Erythroblast (primary cell): Measurements from ENCODE around the gene SHTN1.

Experiments used
- DNase-seq, 2 experiments: peaks; one replicate each; lab custom pipeline; 2025; lab: John Stamatoyannopoulos, UW
- GATA1 ChIP-seq: IDR thresholded peaks from 2 replicates; pipeline ENCODE4 v1.6.1; 2011; ENCODE audit warnings: low read depth, mild to moderate bottlenecking, control low read depth, low read length, moderate library complexity
- POLR2A ChIP-seq: IDR thresholded peaks from 2 replicates; pipeline ENCODE4 v1.6.1; 2011; ENCODE audit warnings: mild to moderate bottlenecking, low read length

SHTN1 gene

GRCh38 chr10:116997015-116997414 is 8.0 kb downstream of the SHTN1 start:
- no peak for TF ChIP-seq GATA1
- no peak for TF ChIP-seq POLR2A

DNA sequence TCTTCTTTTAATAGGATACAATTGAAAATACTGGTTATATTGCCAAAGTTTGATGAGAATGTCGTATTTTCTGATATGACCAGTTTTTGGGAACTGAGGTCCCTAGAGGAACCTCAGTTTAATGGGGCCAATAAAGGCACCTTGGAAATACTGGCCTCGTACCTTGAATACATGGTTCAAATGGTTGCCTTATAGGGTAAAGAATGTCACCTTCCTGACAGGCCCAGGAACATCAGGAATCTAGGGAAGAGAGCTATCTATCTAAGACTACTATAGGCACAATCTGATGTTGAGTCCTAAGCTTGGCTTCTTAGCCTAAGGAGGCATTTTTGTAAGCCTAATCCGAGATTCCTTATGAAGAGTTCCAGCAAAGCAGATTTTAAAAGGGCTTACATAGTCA is 9.3 kb downstream of the SHTN1 start:
- no peak for TF ChIP-seq GATA1
- no peak for TF ChIP-seq POLR2A
- no peak for DNase-seq

More at GRCh38 chr10:116997015-116997414, 8.0 kb downstream of the SHTN1 start:
- DNase-seq = no peak

- TF ChIP-seq GATA1 (no peak), POLR2A (no peak)
- no peak for DNase-seq
Measured at GRCh38 chr10:116994113-116994890, 10.7 kb downstream of the SHTN1 start.

GRCh38 chr10:116993610-116994009 is 11.4 kb downstream of the SHTN1 start:
- no peak for DNase-seq
- TF ChIP-seq GATA1 = no peak
- no peak for TF ChIP-seq POLR2A

GRCh38 chr10:116992183-116992582 is 12.8 kb downstream of the SHTN1 start:
- TF ChIP-seq POLR2A (no peak), GATA1 (no peak)
- DNase-seq = no peak

DNA sequence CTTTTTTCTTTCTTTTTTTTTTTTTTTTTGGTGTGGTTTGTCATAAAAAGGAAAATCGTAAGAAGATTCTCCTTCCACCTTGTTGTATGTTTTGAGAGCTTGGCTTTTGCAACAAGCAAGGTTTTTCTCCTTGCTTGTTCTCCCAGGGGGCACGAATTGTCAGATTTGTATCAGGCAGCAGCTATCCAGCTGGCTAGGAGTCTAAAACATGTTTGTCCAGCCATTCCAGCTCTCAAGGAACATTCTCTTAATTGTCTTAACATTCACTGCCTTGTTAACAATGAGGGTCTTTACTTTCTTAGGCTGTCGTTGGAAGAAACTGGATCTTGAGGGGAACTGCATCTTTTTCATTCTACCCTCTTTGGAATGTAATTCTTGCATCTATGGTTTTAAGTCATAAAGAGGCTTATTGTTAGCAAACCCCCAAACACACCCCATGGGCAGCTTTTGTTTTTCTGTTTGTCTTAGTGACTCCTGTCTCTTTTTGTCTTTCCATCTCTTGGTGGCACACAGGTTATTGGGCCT is 14.6 kb downstream of the SHTN1 start:
- no peak for DNase-seq
- TF ChIP-seq GATA1 = no peak
- no peak for TF ChIP-seq POLR2A

GRCh38 chr10:116989439-116989838 is 15.5 kb downstream of the SHTN1 start:
- TF ChIP-seq POLR2A (no peak), GATA1 (no peak)
- no peak for DNase-seq

DNA sequence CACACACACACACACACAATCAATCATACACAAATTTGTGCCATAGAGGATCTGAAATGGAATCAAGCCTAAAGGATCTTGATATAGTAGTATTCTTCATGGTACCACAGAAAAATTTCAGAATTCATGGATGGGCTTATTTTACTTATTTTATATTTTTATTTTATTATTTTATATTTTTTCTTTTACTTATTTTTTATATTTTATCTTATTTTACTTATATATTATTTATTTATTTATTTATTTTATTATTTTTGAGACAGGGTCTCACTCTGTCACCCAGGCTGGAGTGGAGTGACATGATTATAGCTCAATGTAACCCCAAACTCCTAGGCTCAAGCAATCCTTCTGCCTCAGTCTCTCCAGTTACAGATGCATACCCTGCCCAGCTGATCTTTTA is 16.7 kb downstream of the SHTN1 start:
- no peak for TF ChIP-seq GATA1
- TF ChIP-seq POLR2A = no peak
- DNase-seq = no peak

- DNase-seq = no peak
- TF ChIP-seq GATA1 = no peak
- no peak for TF ChIP-seq POLR2A
Measured at GRCh38 chr10:116985611-116986010, 19.4 kb downstream of the SHTN1 start.

DNA sequence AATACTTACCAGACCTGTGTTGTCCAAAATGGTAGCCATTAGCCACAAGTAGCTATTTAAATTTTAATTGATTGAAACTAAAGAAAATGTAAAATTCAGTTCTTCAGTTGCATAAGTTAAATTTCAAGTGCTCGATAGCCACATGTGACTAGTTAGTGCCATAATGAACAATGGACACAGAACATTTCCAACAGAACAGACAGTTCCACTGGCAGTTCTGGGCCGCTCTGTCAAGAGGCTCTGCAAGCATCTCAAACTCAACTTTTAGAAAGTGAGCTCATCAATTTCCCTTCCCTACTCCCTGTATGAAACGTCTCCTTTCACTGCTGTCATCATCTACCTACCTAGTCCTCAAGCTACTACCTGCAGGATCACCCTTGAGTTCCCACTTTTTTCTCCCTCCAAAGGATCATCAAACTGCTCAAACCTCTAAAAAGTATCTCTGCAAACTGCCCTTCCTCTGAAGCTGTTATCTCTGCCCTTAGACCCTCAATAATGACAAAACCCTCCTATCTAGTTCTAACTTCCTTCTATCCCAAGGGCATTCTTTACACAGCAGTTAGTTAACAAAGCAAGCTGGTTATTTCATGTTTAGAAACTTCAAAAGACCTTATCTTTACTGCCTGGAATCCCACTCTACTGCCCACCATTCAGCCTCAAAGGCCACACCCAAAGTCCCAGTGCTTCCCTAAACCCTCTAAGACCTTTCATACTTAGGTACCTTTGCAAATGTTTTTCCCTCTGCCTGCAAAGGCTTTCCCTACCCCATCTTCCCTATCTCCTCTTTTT is 20.6 kb downstream of the SHTN1 start:
- DNase-seq = no peak
- TF ChIP-seq POLR2A (no peak), GATA1 (no peak)

DNA sequence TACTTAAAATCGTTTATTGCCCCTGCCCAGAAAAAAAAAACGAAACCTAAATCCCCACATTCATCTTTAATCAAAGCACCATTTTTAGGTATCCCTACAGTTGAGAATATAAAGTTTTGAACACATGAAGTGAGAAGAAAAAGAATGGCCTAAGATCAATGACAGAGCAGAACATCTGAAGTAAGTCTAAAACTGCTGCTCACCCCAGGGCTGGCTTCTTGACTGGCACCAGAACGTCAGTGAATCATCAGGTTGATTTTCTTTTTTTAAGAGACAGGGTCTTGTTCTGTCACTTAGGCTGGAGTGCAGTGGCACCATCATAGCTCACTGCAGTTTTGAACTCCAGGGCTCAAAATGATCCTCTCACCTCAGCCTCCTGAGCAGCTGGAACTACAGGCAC is 24.9 kb downstream of the SHTN1 start:
- TF ChIP-seq POLR2A (no peak), GATA1 (no peak)
- DNase-seq = no peak

- DNase-seq = no peak
- TF ChIP-seq POLR2A (no peak), GATA1 (no peak)
Measured at GRCh38 chr10:116978901-116979300, 26.1 kb downstream of the SHTN1 start.

DNA sequence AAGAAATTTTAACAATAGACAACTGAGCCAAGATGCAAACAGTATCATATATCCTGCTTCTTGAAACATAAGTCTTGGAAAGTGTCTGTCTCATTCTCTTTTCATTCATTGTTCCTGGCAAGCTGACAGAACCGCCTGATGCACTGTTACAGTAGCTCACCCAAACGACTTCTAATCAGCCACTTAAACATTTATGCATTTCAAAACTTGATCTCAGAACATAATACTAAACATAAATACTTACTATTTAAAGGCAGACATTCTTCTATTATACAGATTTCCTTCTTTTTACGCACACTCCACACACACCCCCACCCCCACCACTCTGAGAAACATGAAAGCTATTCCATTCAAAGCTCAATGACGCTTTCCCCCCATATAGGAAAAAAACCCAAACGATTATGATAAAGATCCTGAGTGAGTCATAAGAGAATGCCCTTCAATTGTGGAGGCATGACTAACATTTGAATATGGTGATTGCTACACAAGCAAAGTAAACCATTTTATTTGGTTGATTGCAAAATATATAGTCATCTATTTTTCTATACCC is 30.5 kb downstream of the SHTN1 start:
- DNase-seq = no peak
- TF ChIP-seq POLR2A (no peak), GATA1 (no peak)
